Stimulated activated CD8-positive, alpha-beta memory T cell treated with anti-CD3 and anti-CD28 coated beads, Interleukin-7, amount 100 ng/mL, for 48 hours (primary cell): ENCODE data around the gene ITIH4.

ENCODE experiments used
- DNase-seq, 2 donors: peaks; one replicate each; pipeline ENCODE4 v3.0.0-alpha.2; 2020; ENCODE audit warnings: low read depth in 1 of 2; ENCODE audit errors: extremely low read depth in 1 of 2

ITIH4 gene

DNA sequence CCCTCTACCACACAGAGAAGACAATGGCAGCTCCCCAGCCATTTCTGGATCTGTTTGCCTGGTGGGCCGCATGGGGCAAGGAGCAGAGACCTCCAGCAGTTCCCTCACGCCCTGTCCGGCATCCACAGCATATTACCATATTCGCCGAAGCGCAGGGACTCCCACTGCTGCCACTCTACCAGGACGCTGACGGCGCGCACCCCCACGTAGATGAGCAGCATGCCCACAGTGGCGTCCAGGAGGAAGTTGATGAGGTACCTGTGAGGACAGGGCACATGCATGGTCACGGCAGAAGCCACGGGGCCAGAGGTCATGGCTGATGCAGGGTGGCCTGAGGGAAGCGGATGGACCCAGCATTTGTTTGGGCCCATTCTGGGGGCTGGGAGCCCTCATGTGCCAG, 19.2 kb upstream of the ITIH4 start:
- DNase-seq = no peak

DNA sequence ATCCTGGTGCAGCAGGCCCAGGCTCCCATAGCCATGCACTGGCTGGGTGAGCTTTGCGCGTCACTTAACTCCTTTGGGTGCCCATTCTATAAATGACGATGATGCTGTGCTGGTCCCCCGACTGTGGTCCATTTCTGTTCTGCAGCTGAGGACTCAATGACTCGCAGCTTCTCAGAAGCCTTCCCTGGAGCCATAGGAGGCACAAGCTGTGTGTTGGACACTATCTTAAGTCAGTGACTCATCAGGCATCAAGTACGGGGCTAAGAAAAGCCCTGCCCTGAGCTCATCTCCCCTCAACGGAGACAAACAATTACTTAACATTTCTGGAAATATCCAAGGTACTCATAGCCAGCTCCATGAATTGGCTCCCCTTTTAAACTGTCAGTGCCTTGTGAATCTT, 18.1 kb upstream of the ITIH4 start:
- DNase-seq = no peak

DNA sequence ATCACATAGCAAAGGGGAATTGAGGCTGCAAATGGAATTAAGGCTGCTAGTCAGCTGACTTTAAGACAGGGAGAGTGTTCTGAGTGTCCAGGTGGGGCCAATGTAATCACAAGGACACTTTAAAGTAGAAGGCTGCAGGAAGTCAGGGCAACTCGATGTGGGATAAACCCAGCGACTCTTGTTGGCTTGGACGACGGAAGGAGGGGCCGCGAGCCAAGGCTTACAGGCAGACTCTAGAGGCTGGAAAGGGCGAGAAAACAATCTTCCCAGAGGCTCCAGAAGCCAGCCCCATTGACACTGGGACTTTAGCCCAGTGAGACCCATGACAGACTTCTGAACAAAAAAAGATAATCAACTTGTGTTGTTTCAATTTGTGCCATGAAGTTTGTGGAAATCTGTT, 17.3 kb upstream of the ITIH4 start:
- no peak for DNase-seq

DNA sequence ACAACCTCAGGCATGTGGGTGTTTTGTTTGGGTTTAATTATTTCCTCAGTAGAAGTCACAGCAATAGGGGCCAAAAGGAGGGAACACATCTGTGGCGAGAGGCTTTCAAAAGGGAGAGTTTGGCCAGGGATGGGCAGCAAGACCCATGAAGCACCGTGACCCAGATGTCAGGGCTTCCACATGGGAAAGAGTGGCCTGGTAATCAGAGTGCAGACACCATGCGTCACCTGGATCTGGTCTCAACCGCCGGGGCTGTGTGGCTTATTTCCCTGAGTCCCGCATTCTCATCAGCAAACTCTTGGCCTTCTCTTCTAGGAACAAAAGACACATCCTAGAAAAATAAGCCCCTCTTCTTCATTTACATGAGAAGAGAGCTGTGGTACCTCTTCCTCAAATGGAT, 16.8 kb upstream of the ITIH4 start:
- DNase-seq = no peak

DNA sequence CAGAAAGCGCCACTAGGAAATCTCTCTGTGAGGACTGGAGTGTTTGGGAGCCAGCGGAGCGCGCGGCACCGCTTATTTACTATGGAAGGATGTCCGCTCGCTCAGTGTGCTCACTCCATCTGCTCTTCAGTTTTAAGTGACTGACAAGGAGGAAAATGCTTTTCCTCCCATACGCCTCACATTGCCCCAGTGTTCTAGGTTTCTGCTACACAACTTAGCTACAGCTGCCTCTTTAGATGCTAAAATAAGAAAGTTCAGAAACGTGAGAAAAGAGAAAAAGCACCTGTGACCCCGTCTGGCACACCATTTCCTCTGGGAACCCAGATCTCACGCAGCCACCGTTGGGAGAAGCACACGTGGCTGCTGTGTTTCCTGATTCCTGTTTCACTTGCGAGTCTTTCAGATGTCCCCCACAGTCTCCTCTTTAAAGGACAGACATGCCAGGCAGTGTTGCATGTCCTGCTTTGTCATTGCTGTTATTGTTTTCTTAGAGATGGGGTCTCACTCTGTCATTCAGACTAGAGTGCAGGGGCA, 16.0 kb upstream of the ITIH4 start:
- DNase-seq = no peak

DNA sequence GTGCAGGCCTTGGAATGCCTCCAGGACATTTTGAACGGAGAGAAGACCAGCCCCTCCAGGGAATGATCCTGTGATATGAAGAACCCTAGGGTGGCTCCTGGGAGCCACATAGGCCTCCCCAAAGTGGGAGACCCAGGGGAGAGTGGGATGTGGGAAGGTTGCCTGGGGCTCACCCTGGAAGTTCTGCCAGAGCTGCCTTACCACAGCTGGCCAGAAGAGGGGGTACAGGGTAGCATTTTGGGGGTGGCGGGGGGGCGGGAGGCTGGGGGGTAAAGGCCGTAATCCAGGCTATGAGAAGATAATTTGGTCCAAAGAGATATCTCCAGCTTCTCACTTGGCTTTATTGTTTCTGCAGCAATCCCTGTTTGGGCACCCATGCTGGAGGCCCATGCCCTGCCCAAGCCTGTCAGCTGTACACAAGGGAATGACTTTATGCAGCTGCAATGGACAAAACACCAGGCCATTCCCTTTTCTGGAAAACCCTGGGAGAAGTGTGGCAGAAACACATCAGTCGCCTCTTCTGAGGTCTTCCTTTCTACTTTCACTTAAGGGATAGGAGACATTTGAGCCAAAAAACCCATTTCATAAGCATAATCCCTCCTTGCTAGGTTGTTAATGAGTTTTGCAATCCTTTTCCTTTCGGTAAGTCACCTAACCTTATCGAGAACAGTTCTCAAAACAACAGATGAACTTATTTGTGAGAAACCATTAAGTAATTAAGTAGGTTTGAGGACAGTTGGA, 15.4 kb upstream of the ITIH4 start:
- DNase-seq = no peak

DNA sequence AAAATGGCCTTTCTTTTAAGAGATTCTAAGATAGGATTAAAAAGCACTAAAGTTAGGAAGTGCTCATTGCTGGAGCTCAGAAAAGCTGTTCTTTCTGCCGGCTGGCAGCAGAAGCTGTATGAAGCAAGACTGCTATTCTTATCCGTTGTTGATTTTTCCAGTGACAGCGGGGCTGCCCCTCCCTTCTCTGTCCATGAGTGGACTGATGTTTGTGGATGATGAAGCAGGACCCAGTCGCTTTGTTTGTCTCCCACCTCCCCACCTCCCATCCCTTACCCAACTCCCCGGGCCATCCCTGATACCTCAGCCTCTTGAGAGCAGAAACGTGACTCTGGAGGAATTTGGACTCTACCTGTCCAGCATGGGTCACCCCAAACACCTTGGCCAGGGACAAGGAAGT, 14.7 kb upstream of the ITIH4 start:
- no peak for DNase-seq

DNA sequence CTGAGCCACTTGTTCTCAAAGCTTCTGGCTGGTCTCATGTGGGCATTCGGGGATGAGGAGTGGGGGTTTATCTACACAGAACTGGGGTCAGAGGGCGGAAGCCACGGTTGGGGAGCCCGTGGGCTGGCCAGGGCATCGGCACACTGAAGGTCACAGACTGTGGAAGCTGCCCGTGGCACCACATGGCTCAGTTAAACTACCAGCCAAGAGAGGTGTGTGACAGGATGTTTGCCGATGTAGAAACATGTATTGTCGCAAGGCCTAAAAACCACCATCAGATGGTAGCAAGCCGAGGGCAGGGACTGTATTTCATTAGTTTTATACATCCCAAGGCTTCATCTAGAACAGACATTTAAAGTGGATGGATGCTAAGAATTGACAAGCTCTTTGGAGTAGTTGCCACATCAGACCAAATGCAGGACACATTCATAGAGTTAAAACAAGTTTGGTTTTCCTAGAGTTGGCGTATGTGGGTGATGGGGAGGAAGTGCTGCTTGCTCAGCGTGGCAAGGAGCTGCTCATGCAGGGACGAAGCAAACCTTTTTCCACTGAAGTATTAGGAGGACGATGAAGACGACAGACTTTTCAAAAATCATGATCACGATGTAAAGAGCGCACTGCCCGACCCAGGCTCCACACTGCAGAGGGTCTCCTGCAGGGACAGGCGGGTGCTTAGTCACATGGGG, 14.0 kb upstream of the ITIH4 start:
- DNase-seq = no peak

DNA sequence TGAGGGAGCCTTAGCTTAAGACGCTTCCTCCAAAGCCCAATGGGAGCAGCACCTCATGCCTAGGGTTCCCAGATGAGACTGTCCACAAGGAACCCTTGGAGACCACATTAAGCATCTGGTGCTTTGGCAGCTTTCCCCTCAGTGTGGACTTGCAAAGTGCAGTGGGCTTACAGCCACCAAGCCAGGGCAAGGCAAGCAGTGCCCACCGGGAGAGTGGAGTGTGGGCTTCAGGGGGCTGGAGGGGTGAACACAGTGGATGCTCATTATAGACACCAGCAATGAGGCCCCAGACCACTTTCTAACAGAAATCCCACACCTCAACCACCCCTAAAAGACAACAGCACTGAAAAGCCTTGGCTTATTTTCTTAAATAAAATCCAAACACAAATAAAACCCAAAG, 13.4 kb upstream of the ITIH4 start:
- DNase-seq = no peak

DNA sequence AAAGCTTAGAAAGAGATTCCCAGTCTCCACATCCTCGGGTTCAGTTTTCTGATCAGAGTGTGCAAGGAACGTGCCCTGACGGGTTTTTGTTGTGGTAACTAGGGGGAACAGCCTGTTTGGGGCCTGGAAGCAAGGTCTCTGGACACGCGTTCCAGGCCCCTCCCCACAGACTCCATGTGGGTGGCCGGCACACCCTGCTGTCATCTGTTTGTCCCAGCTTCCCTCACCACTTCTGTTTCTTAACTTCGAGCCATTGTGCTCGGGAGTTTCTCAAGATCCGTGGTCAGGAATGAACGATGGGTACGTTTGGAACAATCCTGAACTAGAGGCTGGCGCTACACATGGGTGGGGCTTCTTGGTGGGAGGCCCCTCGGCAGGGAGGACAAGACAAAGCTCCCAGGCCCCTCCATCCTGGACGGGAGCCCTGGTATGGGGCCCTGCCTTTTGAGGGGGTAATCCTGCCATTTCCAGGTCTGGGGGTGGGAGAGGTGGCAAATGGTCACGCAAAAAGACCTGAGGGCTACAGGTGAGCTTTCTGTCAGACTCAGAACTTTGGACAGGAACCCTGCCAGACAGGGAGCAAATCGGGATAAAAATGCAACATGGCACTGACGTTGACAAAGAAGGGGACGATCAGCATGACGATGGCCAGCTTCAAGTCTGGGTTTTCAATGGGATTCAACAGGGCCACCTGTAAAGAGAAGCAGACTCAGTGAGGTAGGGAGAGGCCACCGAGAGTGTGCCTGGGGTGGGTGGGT, 12.8 kb upstream of the ITIH4 start:
- no peak for DNase-seq

DNA sequence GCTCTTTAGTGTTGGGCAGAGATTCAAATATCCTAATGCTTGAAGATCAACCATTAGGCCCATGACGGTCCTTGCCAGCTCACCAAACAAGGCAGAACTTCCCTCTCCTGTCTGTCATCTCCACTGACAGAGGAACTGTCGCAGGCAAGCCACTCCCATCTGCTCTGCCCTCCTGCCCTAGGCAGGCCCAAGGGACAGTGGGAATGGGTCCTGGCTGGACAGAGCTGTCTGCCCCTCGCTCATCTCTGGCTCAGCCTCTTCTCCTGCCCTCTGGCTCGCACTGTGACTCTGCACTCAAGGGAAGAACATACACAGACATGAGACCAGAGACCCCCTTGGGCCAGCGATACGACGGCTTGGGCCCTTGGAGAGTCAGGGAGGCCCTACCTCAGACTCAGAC, 12.0 kb upstream of the ITIH4 start:
- DNase-seq = no peak

DNA sequence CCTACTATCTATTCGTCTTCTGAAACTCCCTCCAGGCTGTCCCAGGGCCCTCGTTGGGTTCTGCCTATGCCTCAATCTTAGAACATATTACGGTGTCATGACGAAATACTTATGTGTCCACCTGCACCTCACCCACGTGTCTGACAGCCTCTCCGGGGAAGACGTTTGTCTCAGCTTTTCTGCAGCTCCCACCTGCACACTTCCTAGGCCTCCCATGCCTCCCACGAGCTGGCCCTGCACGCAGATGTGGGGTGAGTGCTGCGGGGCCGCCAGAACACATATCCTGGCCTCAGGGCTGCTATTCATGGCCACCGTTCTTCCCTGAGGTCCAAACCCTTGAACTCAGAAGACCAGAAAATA, 11.5 kb upstream of the ITIH4 start:
- DNase-seq = no peak

DNA sequence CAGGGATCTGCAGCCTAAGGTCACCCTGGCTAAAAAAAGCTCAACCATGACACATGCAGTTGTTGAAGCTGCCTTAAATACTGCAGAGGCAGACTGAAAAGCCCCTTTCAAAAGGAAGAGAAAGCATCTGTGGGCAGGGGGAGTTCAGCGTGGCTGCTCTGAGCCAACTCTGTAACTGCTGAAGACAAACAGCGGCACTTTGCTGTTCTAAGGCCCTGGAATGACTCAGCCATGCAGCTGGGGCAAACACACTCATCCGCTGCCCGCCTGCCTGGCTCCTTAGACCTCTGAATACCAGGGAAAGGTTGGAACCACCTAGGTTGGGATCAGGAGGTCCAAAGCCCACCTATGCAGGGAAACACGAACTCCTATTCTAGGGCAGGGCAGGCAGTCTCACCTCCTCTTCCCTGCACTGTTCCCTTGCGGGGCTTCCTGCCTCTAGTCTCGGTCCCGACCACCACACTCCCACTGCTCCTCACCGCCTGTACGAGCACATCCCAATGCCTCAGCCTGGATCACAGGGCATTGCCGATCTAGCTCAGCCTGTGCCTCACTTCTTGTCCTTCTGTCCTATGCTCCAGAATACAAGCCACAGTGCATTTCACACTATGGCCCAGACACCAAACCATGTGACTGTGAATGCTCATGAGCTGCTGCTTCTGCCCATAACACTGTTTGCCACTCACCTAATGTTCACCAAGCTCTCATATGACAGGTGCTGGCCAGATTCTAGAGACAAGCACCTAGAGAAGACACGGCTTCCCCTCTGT, 10.9 kb upstream of the ITIH4 start:
- no peak for DNase-seq

DNA sequence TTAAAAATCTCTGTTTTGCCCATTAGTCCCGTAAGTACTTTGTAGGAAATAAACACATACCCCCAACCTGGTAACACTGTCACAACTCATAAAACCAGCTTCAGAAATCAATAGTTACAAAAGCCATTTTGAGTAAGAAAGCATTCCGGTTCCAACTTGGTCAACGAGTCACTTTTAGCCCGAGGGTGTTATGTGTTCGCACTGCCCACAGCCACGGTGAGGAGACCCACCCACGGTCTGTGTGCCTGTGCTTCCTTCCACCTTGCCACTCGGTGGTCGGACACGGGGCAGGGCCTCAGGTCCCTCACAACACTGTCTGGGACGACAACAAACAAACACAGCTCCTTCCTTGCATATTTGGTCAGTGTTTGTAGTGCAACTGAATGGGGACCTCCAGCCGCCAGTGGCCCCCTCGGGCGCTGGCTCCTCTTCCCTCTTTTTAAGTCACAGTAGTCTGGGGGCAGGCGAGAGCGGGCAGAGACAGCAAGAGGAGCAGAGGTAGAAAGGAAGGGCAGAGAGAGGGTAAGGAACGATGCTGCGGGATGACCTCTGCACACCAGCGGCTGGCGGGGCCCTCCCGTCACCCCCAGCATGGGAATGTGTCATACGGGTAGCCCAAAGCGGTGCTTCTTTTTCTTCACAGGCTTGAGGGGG, 9.5 kb upstream of the ITIH4 start:
- DNase-seq = no peak

DNA sequence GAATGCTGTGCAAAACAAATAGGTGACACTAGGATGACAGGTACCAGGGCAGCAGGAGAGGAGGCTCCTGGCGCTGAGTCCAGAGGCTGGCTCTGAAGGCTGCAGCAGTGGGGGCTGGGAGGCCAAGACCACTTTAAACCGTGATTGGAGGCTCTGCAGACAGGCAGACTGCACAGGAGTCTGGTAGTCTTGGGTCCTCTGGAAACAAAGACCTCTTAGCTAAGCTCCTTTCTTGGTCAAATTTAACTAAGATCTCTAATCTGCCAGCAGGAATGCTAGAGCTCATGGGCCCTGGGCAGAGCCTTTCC, 8.8 kb upstream of the ITIH4 start:
- no peak for DNase-seq

DNA sequence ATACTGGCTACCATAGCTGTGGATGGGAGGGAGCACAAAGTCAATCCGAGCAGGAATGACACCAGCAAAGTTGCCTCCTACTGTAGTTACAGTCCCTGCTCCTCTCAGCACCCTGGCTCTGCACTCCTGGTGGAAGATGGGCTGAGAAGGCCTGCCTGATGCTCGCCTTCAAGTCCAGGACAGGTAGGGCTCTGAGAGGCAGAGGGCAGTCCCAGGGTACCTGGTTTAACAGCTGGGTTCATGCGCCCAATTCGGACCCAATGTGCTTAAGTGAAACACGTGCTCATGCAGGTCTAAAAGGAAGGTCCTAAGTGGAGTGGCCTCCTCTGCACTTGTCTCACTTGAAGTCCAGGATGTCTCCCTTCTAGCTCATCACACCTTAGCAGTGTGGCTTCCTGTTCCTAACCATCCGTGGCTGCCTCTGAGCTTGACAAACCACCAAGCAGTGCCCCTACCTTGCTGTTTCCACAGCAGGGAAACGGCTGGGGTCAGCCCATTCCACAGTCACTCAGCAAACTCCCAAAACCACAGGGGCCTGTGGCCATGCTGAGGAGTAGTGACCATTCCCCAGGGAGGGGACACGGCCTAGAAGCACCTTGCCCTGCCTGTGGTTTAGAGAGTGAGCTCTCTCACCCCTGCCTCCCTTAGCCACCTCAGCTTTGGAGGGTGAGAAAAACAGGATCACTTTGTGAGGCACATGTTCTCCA, 8.2 kb upstream of the ITIH4 start:
- DNase-seq = no peak

DNA sequence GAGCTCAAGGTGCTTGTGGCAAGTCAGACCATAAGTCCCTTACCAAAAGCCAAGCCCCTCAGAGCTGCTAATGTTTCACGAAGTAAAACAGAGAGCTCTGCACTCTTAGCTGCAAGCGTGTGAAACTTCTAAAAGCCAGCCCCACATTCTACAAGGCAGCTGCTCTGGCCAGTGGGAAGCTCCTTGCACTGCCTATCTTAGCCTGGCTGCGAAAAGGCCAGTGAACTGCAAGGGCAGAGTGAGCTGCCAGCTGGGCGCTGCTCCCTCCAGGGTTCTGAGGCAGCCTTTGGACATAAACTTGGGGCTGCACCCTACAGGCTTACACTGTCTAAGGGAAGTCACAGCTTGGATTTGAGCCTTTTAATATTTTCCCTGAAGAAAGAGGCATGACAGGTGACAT, 6.5 kb upstream of the ITIH4 start:
- no peak for DNase-seq

DNA sequence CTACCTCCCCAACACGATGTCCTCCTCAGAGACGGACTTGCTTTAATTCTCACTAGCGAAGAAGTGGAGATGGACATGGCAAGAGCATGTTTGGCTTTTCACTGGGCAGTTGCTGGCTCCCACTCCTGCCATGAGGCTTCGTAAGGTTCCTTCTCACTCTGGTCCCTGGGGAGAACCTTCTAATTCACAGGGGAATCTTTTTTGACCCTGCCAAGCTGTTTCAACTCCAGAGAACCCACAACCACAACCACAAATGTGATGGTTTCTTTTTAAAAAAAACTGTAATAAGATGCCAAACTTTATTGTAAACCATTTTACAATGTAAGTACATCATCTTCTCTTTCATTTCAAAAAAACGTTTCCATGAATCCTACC, 6.0 kb upstream of the ITIH4 start:
- no peak for DNase-seq

DNA sequence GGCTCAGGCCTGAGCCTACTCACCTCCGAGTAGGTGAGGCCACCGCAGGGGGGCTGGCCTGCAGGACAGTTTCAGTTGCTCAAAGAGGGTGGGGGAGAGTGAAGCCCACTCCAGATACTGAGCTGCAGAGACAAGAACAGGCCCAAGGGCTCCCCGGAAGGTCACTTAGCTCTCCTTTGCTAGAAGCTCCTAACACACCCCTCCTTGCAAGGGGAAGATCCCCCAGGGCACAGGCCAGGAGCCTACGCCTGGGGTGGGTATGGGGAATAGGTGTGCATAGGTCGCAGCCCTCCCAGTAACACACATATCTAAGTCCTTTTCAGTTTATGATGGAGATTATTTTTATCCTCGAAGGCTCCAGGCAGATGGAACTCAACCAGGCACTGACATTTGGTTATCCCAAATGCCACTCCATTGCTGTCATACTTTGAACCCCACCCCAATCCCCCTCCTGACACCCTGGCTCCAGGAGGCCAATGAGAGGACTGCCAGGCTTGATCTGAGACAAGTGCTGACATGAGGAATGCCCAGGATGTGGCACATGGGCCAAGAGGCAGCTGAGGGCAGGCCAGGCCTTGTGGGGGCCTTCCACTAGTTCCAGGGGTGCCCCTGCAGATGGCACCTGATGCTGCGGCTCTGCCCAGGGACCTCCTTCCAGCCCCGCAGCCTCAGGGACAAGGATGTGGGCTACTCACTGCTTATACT, 5.4 kb upstream of the ITIH4 start:
- no peak for DNase-seq
